ENCODE data around the gene ITGAX.

GRCh38 chr16:31360251-31360650, 5.3 kb downstream of the ITGAX start:
- TF ChIP-seq POLR2A (IDR thresholded peaks at IDR 0.05) (no peak), CTCF (IDR thresholded peaks at IDR 0.05) (no peak), POLR2AphosphoS5 (IDR thresholded peaks at IDR 0.05) (no peak)

Data from stomach (tissue), 4 donors.